H1 (cell line): ENCODE data around the gene CSDE1.

ENCODE experiments used
- EZH2 ChIP-seq: fragments of 200-600 bp; sonication (generic); IDR thresholded peaks from 2 replicates; pipeline ENCODE4 v1.7.1; 2012; ENCODE audit warnings: low read depth, mild to moderate bottlenecking, moderate library complexity, low read length, inconsistent platforms; ENCODE audit not compliant: severe bottlenecking
- FOSL1 ChIP-seq: IDR thresholded peaks from 2 replicates; pipeline ENCODE4 v1.6.1; 2011; ENCODE audit warnings: mild to moderate bottlenecking, low read depth, low read length, moderate library complexity; ENCODE audit not compliant: insufficient read depth
- POLR2A ChIP-seq, 2 experiments: IDR thresholded peaks; 1 replicate in 1 of 2; 2 replicates in 1 of 2; pipeline ENCODE4 v1.6.1; 2011; ENCODE audit warnings: low read depth in 2 of 2, low read length in 2 of 2, mild to moderate bottlenecking in 2 of 2; ENCODE audit errors: control extremely low read depth in 1 of 2

DNA sequence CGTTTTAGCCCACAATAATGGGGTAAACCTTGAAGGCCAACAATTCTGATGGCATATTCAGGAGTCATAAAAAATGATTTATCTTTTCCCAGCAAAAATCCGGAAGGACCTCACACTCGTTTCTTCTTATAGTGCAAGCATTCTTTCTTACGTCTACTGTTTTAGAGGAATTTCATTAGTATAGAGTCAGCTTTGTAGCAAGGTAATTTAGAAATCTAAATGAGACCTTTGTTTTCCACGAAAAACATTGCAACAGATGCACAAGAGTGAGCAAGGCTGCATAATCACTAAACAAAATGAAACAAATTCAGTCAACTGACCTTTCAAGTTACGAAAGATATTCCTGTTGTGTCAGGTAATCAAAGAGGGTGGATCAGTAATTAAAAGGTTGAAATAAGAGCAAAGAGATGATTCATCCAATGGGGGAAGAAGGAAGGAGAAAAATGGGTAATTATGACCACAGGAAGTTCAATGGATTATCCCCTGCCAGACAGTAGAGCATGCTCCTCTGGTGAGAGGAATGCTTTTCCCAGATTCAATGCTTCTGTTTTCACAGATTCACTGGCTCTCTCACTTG, 560 bp upstream of the CSDE1 start:
- no peak for TF ChIP-seq FOSL1
- no peak for TF ChIP-seq POLR2A (IDR thresholded peaks at IDR 0.05; ENCODE audit: control extremely low read depth in 1 of 2, low read depth in 2 of 2, low read length in 2 of 2)
- TF ChIP-seq EZH2, result no peak
